HL-60 (cell line): ENCODE results near the gene SH3BP1.

Experiments used
- DNase-seq, 2 experiments: peaks; one replicate each; pipeline ENCODE4 v3.0.0-alpha.2; 2010 to 2020; ENCODE audit warnings: low read depth in 1 of 2, low spot score in 1 of 2
- H3K27ac ChIP-seq: fragments of 250-450 bp; sonication (Bioruptor Pico); replicated peaks from 2 replicates; pipeline ENCODE4 v1.5.1; 2020; ENCODE audit warnings: mild to moderate bottlenecking, moderate library complexity
- H3K27me3 ChIP-seq: fragments of 250-450 bp; sonication (Bioruptor Pico); 2 replicates; pipeline ENCODE4 v1.5.1; 2021; ENCODE audit warnings: mild to moderate bottlenecking, moderate library complexity; ENCODE audit not compliant: insufficient read depth, poor library complexity, severe bottlenecking
- H3K4me3 ChIP-seq: replicated peaks from 2 replicates; pipeline ENCODE4 v1.5.1; 2011; ENCODE audit warnings: mild to moderate bottlenecking, control low read depth, low read length; ENCODE audit not compliant: insufficient read depth
- GABPA ChIP-seq: IDR thresholded peaks from 2 replicates; pipeline ENCODE4 v1.6.1; 2012; ENCODE audit warnings: low read depth
- POLR2AphosphoS5 ChIP-seq: IDR thresholded peaks from 2 replicates; pipeline ENCODE4 v1.6.1; 2012; ENCODE audit warnings: low read depth
- SPI1 ChIP-seq: IDR thresholded peaks from 2 replicates; pipeline ENCODE4 v1.6.1; 2012; ENCODE audit warnings: low read depth, mild to moderate bottlenecking, borderline replicate concordance
- TF ChIP-seq, protein P1 (sequence below): IDR thresholded peaks from 2 replicates; pipeline ENCODE4 v1.6.1; 2012; ENCODE audit warnings: low read depth; ENCODE audit not compliant: insufficient replicate concordance
- TF ChIP-seq, protein P2 (sequence below): IDR thresholded peaks from one replicate; pipeline ENCODE4 v1.5.1; 2011; ENCODE audit warnings: low read length, control low read depth, inconsistent platforms; ENCODE audit not compliant: insufficient read depth

The SH3BP1 gene

GRCh38 chr22:37662039-37662438, 22.6 kb downstream of the SH3BP1 start:
- TF ChIP-seq POLR2AphosphoS5: no peak
- TF ChIP-seq, protein P1, sequence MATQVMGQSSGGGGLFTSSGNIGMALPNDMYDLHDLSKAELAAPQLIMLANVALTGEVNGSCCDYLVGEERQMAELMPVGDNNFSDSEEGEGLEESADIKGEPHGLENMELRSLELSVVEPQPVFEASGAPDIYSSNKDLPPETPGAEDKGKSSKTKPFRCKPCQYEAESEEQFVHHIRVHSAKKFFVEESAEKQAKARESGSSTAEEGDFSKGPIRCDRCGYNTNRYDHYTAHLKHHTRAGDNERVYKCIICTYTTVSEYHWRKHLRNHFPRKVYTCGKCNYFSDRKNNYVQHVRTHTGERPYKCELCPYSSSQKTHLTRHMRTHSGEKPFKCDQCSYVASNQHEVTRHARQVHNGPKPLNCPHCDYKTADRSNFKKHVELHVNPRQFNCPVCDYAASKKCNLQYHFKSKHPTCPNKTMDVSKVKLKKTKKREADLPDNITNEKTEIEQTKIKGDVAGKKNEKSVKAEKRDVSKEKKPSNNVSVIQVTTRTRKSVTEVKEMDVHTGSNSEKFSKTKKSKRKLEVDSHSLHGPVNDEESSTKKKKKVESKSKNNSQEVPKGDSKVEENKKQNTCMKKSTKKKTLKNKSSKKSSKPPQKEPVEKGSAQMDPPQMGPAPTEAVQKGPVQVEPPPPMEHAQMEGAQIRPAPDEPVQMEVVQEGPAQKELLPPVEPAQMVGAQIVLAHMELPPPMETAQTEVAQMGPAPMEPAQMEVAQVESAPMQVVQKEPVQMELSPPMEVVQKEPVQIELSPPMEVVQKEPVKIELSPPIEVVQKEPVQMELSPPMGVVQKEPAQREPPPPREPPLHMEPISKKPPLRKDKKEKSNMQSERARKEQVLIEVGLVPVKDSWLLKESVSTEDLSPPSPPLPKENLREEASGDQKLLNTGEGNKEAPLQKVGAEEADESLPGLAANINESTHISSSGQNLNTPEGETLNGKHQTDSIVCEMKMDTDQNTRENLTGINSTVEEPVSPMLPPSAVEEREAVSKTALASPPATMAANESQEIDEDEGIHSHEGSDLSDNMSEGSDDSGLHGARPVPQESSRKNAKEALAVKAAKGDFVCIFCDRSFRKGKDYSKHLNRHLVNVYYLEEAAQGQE: no peak
- TF ChIP-seq SPI1: no peak
- no peak for TF ChIP-seq GABPA
- TF ChIP-seq, protein P2, sequence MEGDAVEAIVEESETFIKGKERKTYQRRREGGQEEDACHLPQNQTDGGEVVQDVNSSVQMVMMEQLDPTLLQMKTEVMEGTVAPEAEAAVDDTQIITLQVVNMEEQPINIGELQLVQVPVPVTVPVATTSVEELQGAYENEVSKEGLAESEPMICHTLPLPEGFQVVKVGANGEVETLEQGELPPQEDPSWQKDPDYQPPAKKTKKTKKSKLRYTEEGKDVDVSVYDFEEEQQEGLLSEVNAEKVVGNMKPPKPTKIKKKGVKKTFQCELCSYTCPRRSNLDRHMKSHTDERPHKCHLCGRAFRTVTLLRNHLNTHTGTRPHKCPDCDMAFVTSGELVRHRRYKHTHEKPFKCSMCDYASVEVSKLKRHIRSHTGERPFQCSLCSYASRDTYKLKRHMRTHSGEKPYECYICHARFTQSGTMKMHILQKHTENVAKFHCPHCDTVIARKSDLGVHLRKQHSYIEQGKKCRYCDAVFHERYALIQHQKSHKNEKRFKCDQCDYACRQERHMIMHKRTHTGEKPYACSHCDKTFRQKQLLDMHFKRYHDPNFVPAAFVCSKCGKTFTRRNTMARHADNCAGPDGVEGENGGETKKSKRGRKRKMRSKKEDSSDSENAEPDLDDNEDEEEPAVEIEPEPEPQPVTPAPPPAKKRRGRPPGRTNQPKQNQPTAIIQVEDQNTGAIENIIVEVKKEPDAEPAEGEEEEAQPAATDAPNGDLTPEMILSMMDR: no peak
- DNase-seq: no peak
- H3K27me3 ChIP-seq: no peaks in the 10 kb centered on the region
- H3K27ac ChIP-seq: no peak overlapping the region
- no peak overlapping the region for H3K4me3 ChIP-seq

DNA sequence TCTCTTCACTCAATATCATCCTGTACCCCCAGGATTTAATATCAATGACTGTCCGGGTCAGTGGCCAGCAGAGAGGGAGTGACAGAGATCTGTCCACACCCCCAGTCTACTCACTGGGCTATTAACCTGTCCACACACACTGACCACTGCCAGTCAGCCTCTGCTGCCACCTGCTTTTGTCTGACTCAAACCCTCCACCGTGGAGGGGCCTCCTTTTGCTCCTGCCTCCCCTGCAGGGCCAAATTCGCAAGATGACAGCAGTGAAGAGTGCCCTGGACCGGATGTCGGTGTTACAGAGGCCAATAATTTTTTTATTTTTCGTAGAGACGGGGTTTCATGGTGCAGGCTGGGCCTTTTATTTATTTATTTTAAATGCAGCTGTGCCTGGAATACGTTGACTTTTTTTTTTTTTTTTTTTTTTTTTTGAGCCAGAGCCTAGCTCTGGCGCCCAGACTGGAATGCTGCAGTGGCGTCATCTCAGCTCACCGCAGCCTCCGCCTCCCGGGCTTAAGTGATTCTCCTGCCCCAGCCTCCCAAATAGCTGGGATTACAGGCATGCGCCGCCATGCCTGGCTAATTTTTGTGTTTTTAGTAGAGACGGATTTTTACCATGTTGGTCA, 24.2 kb downstream of the SH3BP1 start:
- Histone ChIP-seq H3K4me3 (no peak overlapping the region), H3K27me3 (no peaks in the 10 kb centered on the region), H3K27ac (no peak overlapping the region)
- no peak for DNase-seq
- TF ChIP-seq GABPA (no peak), POLR2AphosphoS5 (no peak), SPI1 (no peak)
- TF ChIP-seq, protein P2: no peak
- TF ChIP-seq, protein P1: no peak

DNA sequence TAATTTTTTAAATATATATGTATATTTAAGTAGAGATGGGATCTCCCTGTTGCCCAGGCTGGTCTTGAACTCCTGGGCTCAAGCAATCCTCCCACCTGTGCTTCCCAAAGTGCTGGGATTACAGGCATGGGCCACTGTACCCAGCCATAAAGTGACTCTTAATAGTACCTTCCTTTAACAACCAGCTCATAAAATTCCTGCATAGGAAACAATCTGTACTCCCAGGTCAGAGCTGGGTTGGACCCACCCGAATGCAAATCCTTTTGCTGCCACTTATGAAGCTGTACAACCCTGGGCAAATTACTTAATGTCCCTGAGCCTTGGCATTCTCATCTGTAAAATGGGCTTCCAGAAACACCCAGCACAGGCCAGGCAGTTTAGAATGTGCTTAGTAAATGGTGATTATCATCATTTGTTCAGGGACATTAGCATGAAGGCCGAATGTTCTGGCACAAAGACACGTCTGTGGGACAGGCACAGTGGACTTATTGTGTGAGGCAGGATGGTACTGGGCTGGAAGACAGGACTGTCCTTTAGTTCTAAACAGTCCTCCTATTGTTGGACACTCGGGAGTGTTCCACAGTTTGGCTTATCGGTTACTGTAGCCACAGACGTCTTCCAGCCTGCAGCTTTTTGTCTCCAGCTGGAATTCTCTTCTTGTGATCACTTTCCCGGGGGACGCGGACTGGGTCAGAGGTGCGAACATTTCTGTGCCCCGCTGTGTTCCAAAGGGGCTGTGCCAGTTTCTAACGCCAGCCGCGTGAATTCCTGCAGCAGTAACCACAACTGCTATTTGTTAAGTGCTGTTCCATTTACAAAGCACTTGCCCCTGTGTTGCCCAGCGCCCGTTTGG, 25.0 kb downstream of the SH3BP1 start:
- Histone ChIP-seq H3K27me3 (no peaks in the 10 kb centered on the region), H3K27ac (no peak overlapping the region), H3K4me3 (no peak overlapping the region)
- TF ChIP-seq, protein P2: no peak
- TF ChIP-seq, protein P1: no peak
- TF ChIP-seq POLR2AphosphoS5 (no peak; the same call in 1 of the 2 replicates), SPI1 (no peak), GABPA (no peak)
- DNase-seq: no peak
